Measurements from ENCODE around the gene PNISR. TPM values are rescaled to one million over a fixed set of nuclear protein-coding genes. Genes with fewer than 3 reads are reported as not detected.

Gene PNISR
- total RNA-seq, 1 experiment from 2014 or later, result 134 TPM

DNA sequence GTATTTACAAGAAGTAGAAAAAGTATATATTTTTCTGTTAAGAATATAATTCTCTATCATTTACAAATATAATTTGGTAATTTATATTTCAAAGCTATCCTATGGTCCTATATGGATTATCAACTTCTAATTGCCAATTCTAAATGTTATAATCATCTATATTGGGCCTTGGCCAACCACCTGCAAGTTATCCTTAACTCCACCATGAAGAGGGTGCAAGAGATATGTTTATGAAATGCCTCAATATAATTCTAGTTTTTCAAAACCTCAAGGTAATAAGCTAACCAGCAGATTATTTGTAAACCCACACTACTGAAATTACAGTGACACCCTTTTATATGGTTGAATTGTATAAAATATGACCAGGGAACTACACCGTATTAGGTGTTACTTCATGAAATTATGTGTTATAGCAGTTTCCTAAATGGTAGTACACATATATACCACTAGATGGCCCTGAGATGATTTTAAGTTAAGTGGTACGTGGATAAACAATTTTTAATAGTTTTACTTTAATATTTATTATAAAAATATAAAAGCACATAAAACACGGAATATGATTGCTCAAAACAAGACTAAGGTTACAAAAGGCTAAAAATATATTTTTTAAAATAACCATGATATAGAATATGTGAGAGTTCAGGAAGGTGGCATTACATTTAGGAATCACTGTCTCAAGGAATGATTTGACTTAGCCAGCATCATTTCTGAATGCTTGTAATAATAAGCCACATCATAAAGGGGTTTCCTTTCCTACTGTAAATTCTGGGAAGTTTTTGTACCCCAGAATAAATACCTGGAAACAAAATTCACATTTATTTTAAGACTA is 9.8 kb upstream of the PNISR start:
- H3K56ac ChIP-seq (ENCODE audit: insufficient read length, low read depth, low read length), result no peak overlapping the region
- H2BK20ac ChIP-seq (ENCODE audit: low read depth, low read length, poor library complexity, severe bottlenecking), result no peak overlapping the region
- H3K9me3 ChIP-seq (ENCODE audit: control insufficient read depth, low read depth, low read length), result no peaks in the 10 kb centered on the region
- no peak overlapping the region for H4K5ac ChIP-seq (ENCODE audit: insufficient read length, low read depth, low read length)
- no peak overlapping the region for H4K8ac ChIP-seq (replicated peaks; ENCODE audit: insufficient read length, low read depth, low read length)
- H3K79me2 ChIP-seq (ENCODE audit: insufficient read depth, low read length), result no peaks in the 10 kb centered on the region
- TF ChIP-seq, protein P1, sequence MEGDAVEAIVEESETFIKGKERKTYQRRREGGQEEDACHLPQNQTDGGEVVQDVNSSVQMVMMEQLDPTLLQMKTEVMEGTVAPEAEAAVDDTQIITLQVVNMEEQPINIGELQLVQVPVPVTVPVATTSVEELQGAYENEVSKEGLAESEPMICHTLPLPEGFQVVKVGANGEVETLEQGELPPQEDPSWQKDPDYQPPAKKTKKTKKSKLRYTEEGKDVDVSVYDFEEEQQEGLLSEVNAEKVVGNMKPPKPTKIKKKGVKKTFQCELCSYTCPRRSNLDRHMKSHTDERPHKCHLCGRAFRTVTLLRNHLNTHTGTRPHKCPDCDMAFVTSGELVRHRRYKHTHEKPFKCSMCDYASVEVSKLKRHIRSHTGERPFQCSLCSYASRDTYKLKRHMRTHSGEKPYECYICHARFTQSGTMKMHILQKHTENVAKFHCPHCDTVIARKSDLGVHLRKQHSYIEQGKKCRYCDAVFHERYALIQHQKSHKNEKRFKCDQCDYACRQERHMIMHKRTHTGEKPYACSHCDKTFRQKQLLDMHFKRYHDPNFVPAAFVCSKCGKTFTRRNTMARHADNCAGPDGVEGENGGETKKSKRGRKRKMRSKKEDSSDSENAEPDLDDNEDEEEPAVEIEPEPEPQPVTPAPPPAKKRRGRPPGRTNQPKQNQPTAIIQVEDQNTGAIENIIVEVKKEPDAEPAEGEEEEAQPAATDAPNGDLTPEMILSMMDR (conservative IDR thresholded peaks at IDR 0.05), result peak; percentile 77
- no peak overlapping the region for H3K14ac ChIP-seq (ENCODE audit: insufficient read depth, low read length)
- H3K27ac ChIP-seq (ENCODE audit: insufficient read length, low read depth, low read length), result no peak overlapping the region
- H4K20me1 ChIP-seq (ENCODE audit: control insufficient read depth, insufficient read depth, insufficient read length), result no peaks in the 10 kb centered on the region
- no peak overlapping the region for H2AFZ ChIP-seq (ENCODE audit: low read length)
- H2BK12ac ChIP-seq (ENCODE audit: insufficient read length, low read depth, low read length), result no peak overlapping the region
- H2BK5ac ChIP-seq (ENCODE audit: insufficient read length, low read length), result no peak overlapping the region
- H3K36me3 Mint-ChIP-seq (ENCODE audit: insufficient read depth in 1 of 3, low read depth in 3 of 3), result peaks cover 0 to 6% (median 5%) of the 10 kb centered on the region in 3 experiments; a peak in 4 of 7 replicates
- H3K9me3 Mint-ChIP-seq, result no peaks in the 10 kb centered on the region
- H3K9ac ChIP-seq (ENCODE audit: extremely low read depth, insufficient read length, low read length), result no peak overlapping the region
- H3T11ph ChIP-seq (ENCODE audit: low read length), result no peak overlapping the region
- H2BK15ac ChIP-seq (ENCODE audit: low read depth, low read length), result no peak overlapping the region
- no peak overlapping the region for H3K23ac ChIP-seq (ENCODE audit: insufficient read length, low read depth, low read length)
- no peak overlapping the region for H3K4me2 ChIP-seq (ENCODE audit: insufficient read depth, insufficient read length, low read length)
- no peak overlapping the region for H3K27ac Mint-ChIP-seq
- no peak overlapping the region for H2BK120ac ChIP-seq (ENCODE audit: low read depth, low read length, poor library complexity, severe bottlenecking)
- H3K18ac ChIP-seq (ENCODE audit: insufficient read length, low read depth, low read length), result no peak overlapping the region
- no peak for DNase-seq
- H3K27me3 Mint-ChIP-seq (ENCODE audit: low read depth), result no peaks in the 10 kb centered on the region
- no peaks in the 10 kb centered on the region for H3K27me3 ChIP-seq (ENCODE audit: insufficient read depth, low read length)
- H2AK5ac ChIP-seq (ENCODE audit: insufficient read length, low read length), result no peak overlapping the region
- no peaks in the 10 kb centered on the region for H3K4me1 ChIP-seq (ENCODE audit: insufficient read depth, low read length)
- no peaks in the 10 kb centered on the region for H3K79me1 ChIP-seq (ENCODE audit: insufficient read depth, low read depth, low read length, poor library complexity, severe bottlenecking)
- peaks cover 7 to 9% of the 10 kb centered on the region in 2 experiments; a peak in 3 of 4 replicates for H3K4me1 Mint-ChIP-seq
- H3K23me2 ChIP-seq (ENCODE audit: insufficient read length, low read depth, low read length, poor library complexity, severe bottlenecking), result no peaks in the 10 kb centered on the region
- WGBS (ENCODE audit: extremely low coverage, insufficient read length, low lambda C conversion rate), result no CpG with 5 or more reads among the region's 3 CpGs
- no peak overlapping the region for H4K91ac ChIP-seq (ENCODE audit: insufficient read length, low read depth, low read length)
- H3K4ac ChIP-seq (ENCODE audit: low read depth, low read length), result no peak overlapping the region
- H3K4me3 Mint-ChIP-seq, result no peak overlapping the region

Measured in H9 (cell line).